ENCODE data around the gene SLC25A21. TPM values are rescaled to one million over a fixed set of nuclear protein-coding genes. Genes with fewer than 3 reads are reported as not detected.

The SLC25A21 gene
- total and polyA plus RNA-seq, 2 of the 13 experiments (the other 11 are each of a cell fraction or from before 2014, with no cell fraction given), result 1.9 to 2.9 TPM

GRCh38 chr14:37172024-37172869 is at the start of gene SLC25A21 (continued):
- TF ChIP-seq ZNF124 (CRISPR knock-in tag; IDR thresholded peaks at IDR 0.05), result peak; percentile 99
- 0 out of 2 replicates have a peak, but pooled peaks have one; percentile 18 for TF ChIP-seq GRHL1 (CRISPR knock-in tag; conservative IDR thresholded peaks at IDR 0.05)
- peak; percentile 88 for TF ChIP-seq ZNF414 (CRISPR knock-in tag; IDR thresholded peaks at IDR 0.05)
- TF ChIP-seq DZIP1 (CRISPR knock-in tag; IDR thresholded peaks at IDR 0.05), result peak; percentile 98
- TF ChIP-seq ATF5 (CRISPR knock-in tag; IDR thresholded peaks at IDR 0.05; ENCODE audit: low read depth), result peak; percentile 87; the same call in 1 of the 2 replicates
- peak; percentile 100 for TF ChIP-seq UBTF (CRISPR knock-in tag; IDR thresholded peaks at IDR 0.05)
- TF ChIP-seq YEATS2 (CRISPR knock-in tag; IDR thresholded peaks at IDR 0.05; ENCODE audit: borderline replicate concordance), result peak; percentile 98
- peak; percentile 99 for TF ChIP-seq ZNF83 (CRISPR knock-in tag; IDR thresholded peaks at IDR 0.05; ENCODE audit: borderline replicate concordance)
- peak; percentile 100 for TF ChIP-seq ZNF550 (CRISPR knock-in tag; IDR thresholded peaks at IDR 0.05; ENCODE audit: borderline replicate concordance)
- peak; percentile 93 for TF ChIP-seq HNRNPLL (IDR thresholded peaks at IDR 0.05; ENCODE audit: low read depth, low read length, poor library complexity, severe bottlenecking)
- TF ChIP-seq MTA1 (CRISPR knock-in tag; IDR thresholded peaks at IDR 0.05; ENCODE audit: borderline replicate concordance), result peak; percentile 96; the same call in 1 of the 2 replicates
- TF ChIP-seq ZNF75D (CRISPR knock-in tag; IDR thresholded peaks at IDR 0.05; ENCODE audit: borderline replicate concordance), result peak; percentile 94; the same call in 1 of the 2 replicates
- TF ChIP-seq PAF1 (CRISPR knock-in tag; IDR thresholded peaks at IDR 0.05), result no peak
- peak; percentile 69 for TF ChIP-seq DRAP1 (CRISPR knock-in tag; IDR thresholded peaks at IDR 0.05)
- TF ChIP-seq TFDP1 (CRISPR knock-in tag; IDR thresholded peaks at IDR 0.05; ENCODE audit: borderline replicate concordance), result peak; percentile 93
